GM12865 (cell line): ENCODE data around the gene MED13L.
"Not testable (repeated sequence)": the region's sequence is repeated elsewhere in the genome, so short reads cannot be mapped to it uniquely, and the experiment has no call there.

ENCODE experiments used
- DNase-seq: peaks from one replicate; pipeline ENCODE4 v3.0.0; 2010; ENCODE audit warnings: low read depth
- H3K4me3 ChIP-seq: 2 replicates; pipeline ENCODE4 v1.5.1; 2011; ENCODE audit warnings: mild to moderate bottlenecking, low read depth, low read length, control low read depth
- CTCF ChIP-seq: IDR thresholded peaks from 2 replicates; pipeline ENCODE4 v1.5.1; 2011; ENCODE audit warnings: low read length, control low read depth, low read depth, inconsistent platforms; ENCODE audit not compliant: insufficient read depth; ENCODE audit errors: missing control alignments

MED13L gene

GRCh38 chr12:115980339-115980738, 297.2 kb downstream of the MED13L start:
- no peak for DNase-seq
- no peak for TF ChIP-seq CTCF
- no peak overlapping the region for H3K4me3 ChIP-seq

DNA sequence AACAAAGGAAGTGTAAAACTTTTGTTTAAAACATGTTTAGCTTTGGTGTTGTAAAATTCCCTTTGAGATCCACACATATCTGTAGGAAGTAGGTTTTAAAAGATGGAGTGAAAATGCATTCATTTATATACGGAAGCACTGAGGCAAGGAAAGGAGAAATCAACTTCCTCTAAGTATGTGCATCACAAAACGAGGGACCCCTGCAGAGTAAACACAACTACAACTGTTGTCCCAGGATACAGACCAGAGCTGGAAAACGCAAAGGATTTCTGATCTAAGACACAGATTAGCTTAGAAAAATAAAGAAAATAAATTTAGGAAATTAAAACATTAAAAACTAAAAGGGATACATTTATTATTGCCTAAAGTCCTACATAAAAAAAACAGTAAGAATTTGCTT, 297.6 kb downstream of the MED13L start:
- H3K4me3 ChIP-seq, result no peak overlapping the region
- DNase-seq, result no peak
- TF ChIP-seq CTCF, result no peak

- DNase-seq, result no peak
- H3K4me3 ChIP-seq, result no peak overlapping the region
- no peak for TF ChIP-seq CTCF
Observed at GRCh38 chr12:115979351-115979750, 298.1 kb downstream of the MED13L start.

DNA sequence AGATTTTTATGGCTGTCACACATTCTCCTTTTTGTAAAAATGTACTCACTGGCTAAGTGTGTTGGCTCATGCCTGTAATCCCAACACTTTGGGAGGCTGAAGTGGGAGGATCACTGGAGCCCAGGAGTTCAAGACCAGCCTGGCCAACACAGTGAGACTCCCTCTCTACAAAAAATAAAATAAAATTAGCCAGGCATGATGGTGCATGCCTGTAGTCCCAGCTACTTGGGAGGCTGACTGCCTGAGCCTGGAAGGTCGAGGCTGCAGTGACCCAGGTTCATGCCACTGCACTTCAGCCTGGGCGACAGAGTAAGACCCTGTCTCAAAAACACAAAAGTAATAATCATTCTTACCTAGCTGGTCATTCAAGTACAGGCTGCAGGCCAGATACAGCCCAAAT, 300.7 kb downstream of the MED13L start:
- not testable (repeated sequence) for H3K4me3 ChIP-seq, DNase-seq

DNA sequence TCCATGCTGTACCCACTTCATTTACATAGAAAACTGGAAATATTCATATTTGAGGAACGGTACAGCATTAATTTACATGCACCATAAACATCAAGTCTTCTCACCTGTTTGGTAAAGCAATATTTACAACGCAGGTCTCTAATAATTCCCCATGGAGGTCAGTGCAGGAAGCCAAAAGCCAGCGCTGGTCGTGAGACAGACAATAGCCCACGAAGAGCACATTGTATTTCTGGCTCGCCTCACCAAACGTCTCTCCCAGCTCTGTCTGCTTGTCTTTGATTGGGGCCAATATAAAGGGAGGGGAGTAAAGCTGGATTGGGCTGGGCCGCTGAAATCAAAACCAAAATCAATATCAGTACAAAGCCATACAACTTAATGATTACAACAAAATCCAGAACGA, 302.1 kb downstream of the MED13L start:
- no peak for DNase-seq
- H3K4me3 ChIP-seq, result no peak overlapping the region
- TF ChIP-seq CTCF, result no peak

- no peak for DNase-seq
- no peak for TF ChIP-seq CTCF
Observed at GRCh38 chr12:115973968-115974724, 303.3 kb downstream of the MED13L start.

DNA sequence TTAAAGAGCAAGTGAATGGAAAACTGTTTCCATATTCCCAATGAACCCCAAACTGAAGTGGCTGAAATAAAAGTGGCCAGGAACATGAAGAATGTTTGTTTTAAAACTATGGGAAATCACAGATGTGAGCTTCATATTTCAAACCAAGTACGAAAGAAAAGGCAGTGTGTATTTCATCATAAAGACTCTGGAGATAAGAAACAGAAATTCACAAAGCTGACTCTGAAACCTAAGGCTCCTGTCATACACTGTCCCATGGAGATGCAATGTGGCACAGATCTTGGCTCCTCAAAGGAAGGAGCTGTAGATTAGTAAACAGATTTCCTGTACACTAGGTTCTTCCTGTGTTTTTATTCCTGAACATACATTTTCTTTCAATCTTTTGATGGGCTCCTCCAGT, 304.4 kb downstream of the MED13L start:
- no peak for DNase-seq
- TF ChIP-seq CTCF, result no peak
- no peak overlapping the region for H3K4me3 ChIP-seq

More at GRCh38 chr12:115973968-115974724, 303.3 kb downstream of the MED13L start:
- no peak overlapping the region for H3K4me3 ChIP-seq
